Stomach (tissue), 9 donors: Measurements from ENCODE around the gene CYSLTR2. TPM values are rescaled to one million over a fixed set of nuclear protein-coding genes. Genes with fewer than 3 reads are reported as not detected.
A peak's percentile ranks its signal among the peaks of the same experiment; 100 is the strongest.

ENCODE experiments used
- DNase-seq, 2 donors: peaks; one replicate each; pipeline versions ENCODE4 v3.0.0 to v3.0.0-alpha.2; 2013 to 2019
- H3K27ac ChIP-seq, 5 donors: fragments of 200-600 bp in 4 of 5; sonication (generic) in 4 of 5; one replicate each; pipeline ENCODE4 v1.5.1; 2013 to 2019; ENCODE audit warnings: mild to moderate bottlenecking in 1 of 5, moderate library complexity in 1 of 5
- H3K27me3 ChIP-seq, 3 donors: fragments of 200-600 bp; sonication (generic); one replicate each; pipeline ENCODE4 v1.5.1; 2017 to 2019; ENCODE audit warnings: mixed run types in 1 of 3
- H3K36me3 ChIP-seq, 4 donors: fragments of 200-600 bp; sonication (generic); 1 replicate in 3 of 4; 2 replicates in 1 of 4; pipeline ENCODE4 v1.5.1; 2016 to 2019
- H3K4me1 ChIP-seq, 4 donors: fragments of 200-600 bp; sonication (generic); one replicate each; pipeline ENCODE4 v1.5.1; 2016 to 2019
- H3K4me3 ChIP-seq, 4 donors: fragments of 200-600 bp; sonication (generic) in 3 of 4; one replicate each; pipeline ENCODE4 v1.5.1; 2016 to 2019; ENCODE audit warnings: mild to moderate bottlenecking in 1 of 4
- H3K9me3 ChIP-seq, 4 donors: fragments of 200-600 bp; sonication (generic); one replicate each; pipeline ENCODE4 v1.5.1; 2016 to 2019
- EP300 ChIP-seq: sonication (generic); formaldehyde crosslinking; IDR thresholded peaks from one replicate; pipeline ENCODE4 v1.6.1; 2017; ENCODE audit warnings: antibody characterized with exemption
- POLR2A ChIP-seq, 4 donors: fragments of 450-650 bp; IDR thresholded peaks; one replicate each; pipeline ENCODE4 v1.6.1; 2016; ENCODE audit warnings: antibody characterized with exemption in 4 of 4, control low read depth in 2 of 4, mild to moderate bottlenecking in 1 of 4, moderate library complexity in 1 of 4
- POLR2AphosphoS5 ChIP-seq, 3 donors: sonication (generic); formaldehyde crosslinking; IDR thresholded peaks; one replicate each; pipeline ENCODE4 v1.6.1; 2016; ENCODE audit warnings: antibody characterized with exemption in 3 of 3
- WGBS, 5 donors: extraction: QIAGEN DNeasy Blood & Tissue Kit in 3 of 5; methylation state at CpG; one replicate each; pipeline versions ENCODE4 v1.1.5 to v1.1.7; 2013 to 2018; 5-methylcytosine and 5-hydroxymethylcytosine counted together
- intact Hi-C: fragments of 100-400 bp; cut with DNase I; formaldehyde crosslinking; loops from one replicate; pipeline ENCODE4 v1.15.1; 2023; ENCODE audit warnings: low total_unique reads
- polyA plus RNA-seq, 3 donors: library from polyadenylated mRNA; stranded (reverse); fragments of 200-250 nt; gene quantifications; one replicate each; pipeline ENCODE4 v1.2.3, GENCODE V29; 2013
- total RNA-seq, 5 donors: library from RNA; depleted of rRNA; stranded (reverse); fragments of >200 nt; gene quantifications; one replicate each; pipeline versions ENCODE4 v1.1.0 to v1.2.3, GENCODE V29; 2014 to 2016
- TF ChIP-seq, protein P1 (sequence below), 7 experiments: fragments of 450-650 bp in 4 of 7; fragments of 200-600 bp in 3 of 7; sonication (generic) in 3 of 7; IDR thresholded peaks; one replicate each; pipeline ENCODE4 v1.5.1; 2016 to 2019; ENCODE audit warnings: antibody characterized with exemption in 7 of 7, control low read depth in 2 of 7, mild to moderate bottlenecking in 1 of 7
- donor health status: healthy with polysubstance abuse.
- donor health status: Bipolar disorder and iron deficiency.
- donor health status: healthy.

Gene CYSLTR2
- total and polyA plus RNA-seq, 8 donors, result 0.61 to 1.3 TPM; not detected in 6

DNA sequence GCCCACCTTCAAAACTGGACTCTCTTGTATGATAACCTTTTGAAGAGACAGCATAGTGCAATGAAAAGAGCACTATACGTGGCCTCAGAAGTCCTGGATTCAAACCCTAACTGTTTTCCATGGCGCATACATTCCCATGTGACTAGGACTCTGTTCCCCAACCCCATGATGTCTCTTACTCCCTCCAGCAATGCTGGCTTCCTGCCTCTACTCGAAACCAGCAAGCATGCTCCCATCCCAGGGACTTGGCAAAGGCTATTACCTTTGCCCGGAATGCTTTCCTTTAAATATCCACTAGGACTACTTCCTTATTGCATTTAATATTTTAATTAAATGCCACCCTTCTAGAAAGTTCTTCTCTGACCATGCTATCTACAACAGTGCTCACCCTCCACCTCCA lies 75.1 kb downstream of the CYSLTR2 start:
- no peak for DNase-seq
- H3K27ac ChIP-seq, result no peak overlapping the region
- H3K9me3 ChIP-seq, result no peaks in the 10 kb centered on the region
- H3K4me1 ChIP-seq, result peaks cover 0 to 6% (median 2%) of the 10 kb centered on the region in 4 donors
- 78 to 89% (median 87%) methylated on average over 4 of the region's 4 CpGs for WGBS, 5 donors
- TF ChIP-seq POLR2A (IDR thresholded peaks at IDR 0.05) (no peak), POLR2AphosphoS5 (IDR thresholded peaks at IDR 0.05) (no peak), EP300 (no peak)
- TF ChIP-seq, protein P1, sequence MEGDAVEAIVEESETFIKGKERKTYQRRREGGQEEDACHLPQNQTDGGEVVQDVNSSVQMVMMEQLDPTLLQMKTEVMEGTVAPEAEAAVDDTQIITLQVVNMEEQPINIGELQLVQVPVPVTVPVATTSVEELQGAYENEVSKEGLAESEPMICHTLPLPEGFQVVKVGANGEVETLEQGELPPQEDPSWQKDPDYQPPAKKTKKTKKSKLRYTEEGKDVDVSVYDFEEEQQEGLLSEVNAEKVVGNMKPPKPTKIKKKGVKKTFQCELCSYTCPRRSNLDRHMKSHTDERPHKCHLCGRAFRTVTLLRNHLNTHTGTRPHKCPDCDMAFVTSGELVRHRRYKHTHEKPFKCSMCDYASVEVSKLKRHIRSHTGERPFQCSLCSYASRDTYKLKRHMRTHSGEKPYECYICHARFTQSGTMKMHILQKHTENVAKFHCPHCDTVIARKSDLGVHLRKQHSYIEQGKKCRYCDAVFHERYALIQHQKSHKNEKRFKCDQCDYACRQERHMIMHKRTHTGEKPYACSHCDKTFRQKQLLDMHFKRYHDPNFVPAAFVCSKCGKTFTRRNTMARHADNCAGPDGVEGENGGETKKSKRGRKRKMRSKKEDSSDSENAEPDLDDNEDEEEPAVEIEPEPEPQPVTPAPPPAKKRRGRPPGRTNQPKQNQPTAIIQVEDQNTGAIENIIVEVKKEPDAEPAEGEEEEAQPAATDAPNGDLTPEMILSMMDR (IDR thresholded peaks at IDR 0.05), result no peak
- H3K27me3 ChIP-seq, result no peaks in the 10 kb centered on the region
- H3K4me3 ChIP-seq, result no peak overlapping the region
- no peaks in the 10 kb centered on the region for H3K36me3 ChIP-seq
- intact Hi-C loops, result no loop called here

DNA sequence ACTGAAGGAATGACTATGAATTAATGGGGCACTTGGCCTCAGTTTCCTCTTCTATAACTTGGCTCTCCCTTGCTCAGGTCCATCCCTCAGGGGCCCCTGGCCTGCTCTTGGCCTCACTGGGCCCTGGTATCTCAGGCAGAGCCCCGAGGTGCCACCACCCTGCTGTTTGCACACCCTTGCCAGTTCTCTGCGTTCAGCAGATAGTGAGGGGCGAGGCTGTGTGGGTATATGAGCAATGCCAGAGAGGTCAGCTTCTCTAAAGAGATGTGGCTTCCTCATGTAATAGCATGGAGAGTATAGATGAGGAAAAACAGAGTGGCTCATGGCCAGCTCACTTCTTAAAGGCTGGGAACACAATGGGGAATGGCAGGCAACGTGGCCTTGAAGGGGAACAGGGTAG lies 76.1 kb downstream of the CYSLTR2 start:
- 40 to 55% (median 49%) methylated on average over 4 of the region's 4 CpGs for WGBS, 5 donors
- H3K4me3 ChIP-seq, result no peak overlapping the region
- TF ChIP-seq EP300 (no peak), POLR2AphosphoS5 (IDR thresholded peaks at IDR 0.05) (no peak)
- TF ChIP-seq, protein P1 (IDR thresholded peaks at IDR 0.05), result no peak
- H3K27ac ChIP-seq, result no peak overlapping the region
- H3K27me3 ChIP-seq, result no peaks in the 10 kb centered on the region
- H3K9me3 ChIP-seq, result no peaks in the 10 kb centered on the region
- peaks cover 0 to 6% (median 2%) of the 10 kb centered on the region in 4 donors for H3K4me1 ChIP-seq
- intact Hi-C loops, result no loop called here
- H3K36me3 ChIP-seq, result no peaks in the 10 kb centered on the region
- DNase-seq, result no peak

GRCh38 chr13:48731001-48731658 lies 77.4 kb downstream of the CYSLTR2 start:
- Histone ChIP-seq H3K27ac (no peak overlapping the region), H3K27me3 (no peaks in the 10 kb centered on the region), H3K9me3 (no peaks in the 10 kb centered on the region), H3K36me3 (no peaks in the 10 kb centered on the region), H3K4me3 (no peak overlapping the region), H3K4me1 (peaks cover 0 to 6% (median 2%) of the 10 kb centered on the region in 4 donors)
- WGBS, 5 donors, result 61 to 77% (median 69%) methylated on average over 6 of the region's 6 CpGs
- DNase-seq, result no peak
- intact Hi-C loops, result no loop called here
- no peak for TF ChIP-seq EP300
- TF ChIP-seq POLR2A (IDR thresholded peaks at IDR 0.05), result no peak
- TF ChIP-seq POLR2AphosphoS5 (IDR thresholded peaks at IDR 0.05), result no peak
- TF ChIP-seq, protein P1 (IDR thresholded peaks at IDR 0.05), result no peak

DNA sequence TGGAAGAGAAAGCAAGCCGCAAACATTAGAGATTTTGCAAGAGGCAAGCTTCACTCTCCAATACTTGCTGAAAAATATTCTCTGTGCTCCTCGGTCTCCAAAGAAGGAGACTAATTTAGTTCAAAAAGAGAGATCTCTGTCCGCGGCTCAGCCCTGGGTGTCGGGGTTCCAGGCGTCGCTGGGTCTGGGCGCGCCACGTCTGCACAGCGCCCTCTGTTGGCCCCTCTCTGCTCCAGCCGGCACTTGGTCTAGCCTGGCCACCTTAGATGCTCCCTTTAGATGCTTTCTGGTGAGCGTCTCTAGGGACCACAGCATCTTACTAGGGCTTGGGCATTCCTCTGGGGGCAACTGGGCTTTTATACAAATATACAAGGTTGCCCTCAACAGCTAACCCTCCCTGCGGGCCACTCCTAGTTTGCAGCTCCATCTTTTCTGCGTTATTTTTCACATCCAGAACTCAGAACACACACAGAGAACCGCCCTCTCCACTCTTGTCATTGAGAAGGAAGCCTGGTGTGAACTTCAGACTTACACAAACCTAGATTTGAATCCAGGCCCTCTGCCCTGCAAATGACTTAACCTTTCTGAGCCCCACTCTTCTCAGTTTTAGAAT lies 78.3 kb downstream of the CYSLTR2 start:
- peak; percentile 50 to 73 for DNase-seq
- intact Hi-C loops, result no loop called here
- Histone ChIP-seq H3K9me3 (no peaks in the 10 kb centered on the region), H3K36me3 (no peaks in the 10 kb centered on the region), H3K27me3 (no peaks in the 10 kb centered on the region), H3K27ac (no peak overlapping the region), H3K4me3 (peak overlapping the region in 1 of 4 donors; percentile 38), H3K4me1 (peaks cover 0 to 6% (median 2%) of the 10 kb centered on the region in 4 donors)
- TF ChIP-seq POLR2A (IDR thresholded peaks at IDR 0.05) (no peak), POLR2AphosphoS5 (IDR thresholded peaks at IDR 0.05) (no peak), EP300 (no peak)
- TF ChIP-seq, protein P1 (IDR thresholded peaks at IDR 0.05), result peak in 5 of 7 experiments; percentile 16 to 53 (median 45)
- 30 to 50% (median 35%) methylated on average over 16 of the region's 16 CpGs for WGBS, 5 donors
